Stimulated activated naive CD8-positive, alpha-beta T cell treated with anti-CD3 and anti-CD28 coated beads, Interleukin-15, amount 100 ng/mL, for 72 hours (primary cell): ENCODE data around the gene ABLIM1.

Experiments
- ATAC-seq: fragments of 150-1000 bp; cut with Tn5 transposase; 2 replicates; pipeline ENCODE4 v1.10.0; 2021; ENCODE audit warnings: mild to moderate bottlenecking, moderate library complexity
- DNase-seq, 2 donors: peaks; one replicate each; pipeline ENCODE4 v3.0.0; 2021 to 2022
- H3K27ac Mint-ChIP-seq, 2 donors: one replicate each; pipeline ENCODE4 v1.8.0; 2022; ENCODE audit warnings: mild to moderate bottlenecking in 2 of 2, mixed read lengths in 2 of 2, moderate library complexity in 2 of 2
- H3K27me3 Mint-ChIP-seq: one replicate; pipeline ENCODE4 v1.8.0; 2022; ENCODE audit warnings: mixed read lengths
- H3K4me1 Mint-ChIP-seq: one replicate; pipeline ENCODE4 v1.8.0; 2022; ENCODE audit warnings: mild to moderate bottlenecking, mixed read lengths
- H3K4me3 Mint-ChIP-seq, 2 donors: one replicate each; pipeline ENCODE4 v1.8.0; 2022; ENCODE audit warnings: mild to moderate bottlenecking in 2 of 2, mixed read lengths in 2 of 2, moderate library complexity in 1 of 2
- H3K9me3 Mint-ChIP-seq, 2 donors: one replicate each; pipeline ENCODE4 v1.8.0; 2022; ENCODE audit warnings: mixed read lengths in 2 of 2

The ABLIM1 gene

DNA sequence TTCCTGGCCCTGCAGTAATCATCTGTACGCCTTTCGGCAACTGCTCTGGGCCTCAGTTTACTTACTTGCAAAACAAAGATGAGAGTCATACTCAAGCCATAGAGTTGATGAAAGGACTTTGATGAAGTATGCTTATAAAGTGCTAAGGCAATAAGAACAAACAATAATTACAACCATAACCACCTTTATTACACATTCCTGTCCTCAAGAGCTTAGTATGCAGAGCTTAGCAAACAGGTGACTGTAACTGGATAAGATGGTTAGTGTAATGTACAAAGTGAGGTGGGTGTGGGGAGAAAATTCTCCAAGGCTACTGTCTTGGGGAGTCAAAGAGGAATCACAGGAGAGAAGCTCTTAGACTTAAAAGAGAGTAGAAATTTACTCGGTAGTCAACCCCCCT lies 136.8 kb downstream of the ABLIM1 start:
- H3K27me3 Mint-ChIP-seq: no peaks in the 10 kb centered on the region
- ATAC-seq: no peak

DNA sequence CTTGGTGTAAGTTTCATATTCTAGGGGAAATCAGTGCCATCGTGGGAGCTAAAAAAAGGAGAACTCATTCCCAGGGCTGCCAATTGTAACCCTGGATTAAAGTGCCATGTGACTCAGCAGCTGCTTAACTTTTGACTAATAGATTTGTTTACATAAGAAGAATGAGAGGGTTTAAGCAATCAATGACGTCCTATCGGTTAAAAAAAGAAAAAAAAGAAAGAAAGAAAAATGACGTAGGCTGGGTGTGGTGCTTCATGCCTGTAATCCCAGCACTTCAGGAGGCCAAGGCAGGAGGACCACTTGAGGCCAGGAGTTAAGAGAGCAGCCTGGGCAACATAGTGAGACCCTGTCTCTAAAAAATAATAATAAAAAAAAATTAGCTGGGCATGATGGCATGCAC lies 137.6 kb downstream of the ABLIM1 start:
- H3K27ac Mint-ChIP-seq: peak overlapping the region; percentile 1 to 77
- no peaks in the 10 kb centered on the region for H3K27me3 Mint-ChIP-seq
- ATAC-seq (no peak), DNase-seq (no peak)
- H3K4me1 Mint-ChIP-seq: peaks cover 97% of the 10 kb centered on the region
- H3K9me3 Mint-ChIP-seq: no peaks in the 10 kb centered on the region
- peak overlapping the region; percentile 46 to 77 for H3K4me3 Mint-ChIP-seq

More for the DNA sequence above, 136.8 kb downstream of the ABLIM1 start:
- DNase-seq: no peak
- Mint-ChIP-seq H3K4me3 (peak overlapping the region; percentile 93 to 97), H3K27ac (peak overlapping the region in 1 of 2 donors; percentile 32), H3K9me3 (no peaks in the 10 kb centered on the region), H3K4me1 (peaks cover 89% of the 10 kb centered on the region)

DNA sequence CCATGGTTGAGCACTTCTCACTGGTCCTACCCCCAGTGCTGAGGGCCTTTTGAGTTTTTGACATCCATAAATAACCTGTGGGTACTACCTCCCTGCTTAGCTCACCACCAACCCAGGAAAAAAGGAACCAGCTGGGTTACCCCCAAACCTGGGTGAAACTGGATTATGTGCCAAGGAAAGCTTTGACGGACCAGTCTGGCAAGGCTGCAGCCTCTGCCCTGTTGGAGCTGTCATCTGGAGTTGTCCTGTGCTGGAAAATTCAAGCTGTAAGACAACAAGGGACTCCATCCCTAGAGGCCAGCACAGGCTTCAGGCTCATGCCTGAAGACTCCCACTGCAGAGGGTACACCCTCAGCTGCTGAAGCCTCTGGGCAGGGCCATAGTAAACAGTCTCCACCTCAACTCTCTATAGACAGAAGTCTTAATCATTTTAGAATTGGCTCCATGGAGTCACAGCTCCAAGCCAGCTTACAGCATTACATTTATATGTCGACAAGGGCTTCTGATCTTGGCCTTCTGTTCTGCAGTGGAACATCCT lies 138.2 kb downstream of the ABLIM1 start:
- peak overlapping the region in 1 of 2 donors; percentile 77 for H3K27ac Mint-ChIP-seq
- ATAC-seq: peak; percentile 30

GRCh38 chr10:114519306-114519669 lies 138.8 kb downstream of the ABLIM1 start:
- H3K27ac Mint-ChIP-seq: peak overlapping the region; percentile 83 to 92
- peak overlapping the region; percentile 46 to 77 for H3K4me3 Mint-ChIP-seq
- no peaks in the 10 kb centered on the region for H3K27me3 Mint-ChIP-seq

More for the DNA sequence above, 138.2 kb downstream of the ABLIM1 start:
- no peak for DNase-seq
- H3K4me3 Mint-ChIP-seq: peak overlapping the region; percentile 46 to 77
- no peaks in the 10 kb centered on the region for H3K27me3 Mint-ChIP-seq
- no peaks in the 10 kb centered on the region for H3K9me3 Mint-ChIP-seq
- H3K4me1 Mint-ChIP-seq: peaks cover 100% of the 10 kb centered on the region

GRCh38 chr10:114518401-114519305 lies 139.4 kb downstream of the ABLIM1 start:
- H3K4me3 Mint-ChIP-seq: peak overlapping the region; percentile 72 to 79
- H3K27me3 Mint-ChIP-seq: no peaks in the 10 kb centered on the region
- H3K9me3 Mint-ChIP-seq: no peaks in the 10 kb centered on the region
- ATAC-seq (no peak), DNase-seq (no peak)
- peaks cover 100% of the 10 kb centered on the region for H3K4me1 Mint-ChIP-seq
- H3K27ac Mint-ChIP-seq: peak overlapping the region; percentile 83 to 95

More at GRCh38 chr10:114519306-114519669, 138.8 kb downstream of the ABLIM1 start:
- Mint-ChIP-seq H3K4me1 (peaks cover 100% of the 10 kb centered on the region), H3K9me3 (no peaks in the 10 kb centered on the region)
- ATAC-seq (no peak), DNase-seq (no peak)

DNA sequence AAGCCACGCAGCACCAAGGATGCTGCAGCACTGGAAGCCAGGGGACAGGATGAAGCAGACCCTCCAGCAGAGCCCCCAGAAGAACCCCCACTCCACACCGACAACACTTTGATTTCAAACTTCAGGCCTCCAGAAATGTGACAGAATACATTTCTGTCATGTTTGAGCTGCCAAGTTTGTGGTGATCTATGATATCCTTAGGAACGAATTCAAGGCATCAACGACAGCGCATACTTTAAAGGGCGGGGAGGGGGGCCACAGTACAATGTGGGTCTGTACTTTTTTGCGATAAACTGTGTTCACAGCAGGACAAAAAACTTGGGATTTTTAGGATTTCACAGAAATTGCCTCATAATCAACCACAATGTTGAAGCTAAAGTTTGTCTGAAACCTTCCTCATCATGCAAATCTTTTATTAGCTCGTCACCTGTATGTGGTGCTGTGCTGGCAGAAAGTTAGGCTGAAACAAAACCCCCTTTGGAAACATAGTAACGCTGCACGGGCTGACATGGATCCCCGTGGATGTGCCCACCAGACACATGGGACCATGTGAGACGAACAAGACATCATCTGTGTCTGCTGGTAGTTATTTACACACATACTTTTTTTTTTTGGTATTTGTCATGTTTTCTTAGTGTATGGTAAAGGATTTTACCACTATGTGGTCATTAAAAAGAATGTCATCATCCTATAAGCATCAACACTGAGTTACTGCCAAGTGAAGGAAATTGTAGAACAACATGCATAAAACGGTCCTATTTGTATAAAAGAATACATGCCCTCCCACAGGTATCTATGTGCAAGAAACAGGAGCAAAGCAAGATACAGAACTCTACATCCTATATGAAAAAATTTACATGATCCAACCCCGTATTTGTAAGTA lies 140.5 kb downstream of the ABLIM1 start:
- Mint-ChIP-seq H3K4me3 (peak overlapping the region; percentile 79), H3K27ac (peak overlapping the region; percentile 92 to 95), H3K4me1 (peaks cover 100% of the 10 kb centered on the region), H3K9me3 (no peaks in the 10 kb centered on the region), H3K27me3 (no peaks in the 10 kb centered on the region)
- DNase-seq (no peak), ATAC-seq (peak; percentile 59)

DNA sequence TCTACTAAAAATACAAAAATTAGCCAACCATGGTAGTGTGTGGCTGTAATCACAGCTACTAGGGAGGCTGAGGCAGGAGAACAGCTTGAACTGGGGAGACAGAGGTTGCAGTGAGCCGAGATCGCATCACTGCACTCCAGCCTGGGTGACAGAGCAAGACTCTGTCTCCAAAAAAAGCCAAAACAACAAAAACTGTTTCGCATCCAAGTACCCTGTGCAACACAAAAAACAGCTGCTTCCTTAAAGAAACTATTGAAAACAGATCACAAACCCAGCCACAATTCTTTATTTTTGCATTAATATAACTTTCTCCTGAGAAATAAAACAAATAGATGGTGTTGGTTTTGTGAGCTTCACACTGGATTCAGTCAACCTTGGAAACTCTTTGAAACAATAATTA lies 141.7 kb downstream of the ABLIM1 start:
- H3K27me3 Mint-ChIP-seq: no peaks in the 10 kb centered on the region

GRCh38 chr10:114515298-114515914 lies 142.7 kb downstream of the ABLIM1 start:
- ATAC-seq (peak; percentile 37), DNase-seq (no peak)
- Mint-ChIP-seq H3K27me3 (no peaks in the 10 kb centered on the region), H3K27ac (peak overlapping the region in 1 of 2 donors; percentile 20), H3K9me3 (no peaks in the 10 kb centered on the region), H3K4me1 (peaks cover 95% of the 10 kb centered on the region), H3K4me3 (peak overlapping the region; percentile 76 to 81)

More for the DNA sequence above, 141.7 kb downstream of the ABLIM1 start:
- DNase-seq: no peak
- H3K4me1 Mint-ChIP-seq: peaks cover 100% of the 10 kb centered on the region
- peak overlapping the region; percentile 79 for H3K4me3 Mint-ChIP-seq
- ATAC-seq: no peak
- no peaks in the 10 kb centered on the region for H3K9me3 Mint-ChIP-seq
- H3K27ac Mint-ChIP-seq: peak overlapping the region in 1 of 2 donors; percentile 42

- DNase-seq: no peak
- Mint-ChIP-seq H3K27ac (peak overlapping the region; percentile 69 to 79), H3K4me1 (peaks cover 91% of the 10 kb centered on the region), H3K9me3 (peaks cover 0 to 7% of the 10 kb centered on the region in 2 donors), H3K4me3 (peak overlapping the region; percentile 76 to 81), H3K27me3 (no peaks in the 10 kb centered on the region)
- ATAC-seq: peak; percentile 36
Measured at GRCh38 chr10:114513381-114513792, 144.7 kb downstream of the ABLIM1 start.

DNA sequence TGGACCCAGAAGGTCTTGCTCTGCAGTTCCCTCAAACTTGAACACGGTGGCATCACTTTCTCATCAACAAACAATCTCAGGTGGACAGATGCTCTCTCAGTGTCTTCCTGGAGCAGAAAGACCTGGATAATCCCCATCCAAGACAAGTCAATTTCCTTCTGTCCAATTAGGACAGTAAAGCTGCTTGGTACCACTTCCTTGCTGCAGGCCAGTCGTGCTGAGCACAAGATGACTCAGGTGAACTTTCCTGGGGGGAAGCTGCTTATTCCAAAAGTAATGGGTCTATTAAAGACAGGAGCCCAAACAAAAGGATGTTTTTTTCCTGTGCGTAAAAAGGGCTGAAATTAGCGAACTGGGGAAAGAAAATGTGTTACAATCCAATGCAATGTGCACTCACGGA lies 146.2 kb downstream of the ABLIM1 start:
- peak overlapping the region; percentile 51 to 90 for H3K27ac Mint-ChIP-seq
- H3K4me1 Mint-ChIP-seq: peaks cover 91% of the 10 kb centered on the region
- no peaks in the 10 kb centered on the region for H3K27me3 Mint-ChIP-seq
- H3K9me3 Mint-ChIP-seq: peaks cover 0 to 7% of the 10 kb centered on the region in 2 donors
- H3K4me3 Mint-ChIP-seq: peak overlapping the region; percentile 76 to 81
- no peak for ATAC-seq
- DNase-seq: no peak

- peaks cover 0 to 7% of the 10 kb centered on the region in 2 donors for H3K9me3 Mint-ChIP-seq
Measured at GRCh38 chr10:114508376-114508775, 149.7 kb downstream of the ABLIM1 start.

GRCh38 chr10:114507449-114507848 lies 150.6 kb downstream of the ABLIM1 start:
- Mint-ChIP-seq H3K4me1 (peaks cover 90% of the 10 kb centered on the region), H3K27ac (peak overlapping the region; percentile 36 to 71), H3K27me3 (no peaks in the 10 kb centered on the region), H3K4me3 (peak overlapping the region; percentile 44 to 57), H3K9me3 (peaks cover 0 to 7% of the 10 kb centered on the region in 2 donors)
- ATAC-seq (peak; percentile 52), DNase-seq (no peak)

More at GRCh38 chr10:114508376-114508775, 149.7 kb downstream of the ABLIM1 start:
- Mint-ChIP-seq H3K27me3 (no peaks in the 10 kb centered on the region), H3K4me1 (peaks cover 91% of the 10 kb centered on the region), H3K4me3 (no peak overlapping the region), H3K27ac (no peak overlapping the region)
- no peak for DNase-seq
- no peak for ATAC-seq

DNA sequence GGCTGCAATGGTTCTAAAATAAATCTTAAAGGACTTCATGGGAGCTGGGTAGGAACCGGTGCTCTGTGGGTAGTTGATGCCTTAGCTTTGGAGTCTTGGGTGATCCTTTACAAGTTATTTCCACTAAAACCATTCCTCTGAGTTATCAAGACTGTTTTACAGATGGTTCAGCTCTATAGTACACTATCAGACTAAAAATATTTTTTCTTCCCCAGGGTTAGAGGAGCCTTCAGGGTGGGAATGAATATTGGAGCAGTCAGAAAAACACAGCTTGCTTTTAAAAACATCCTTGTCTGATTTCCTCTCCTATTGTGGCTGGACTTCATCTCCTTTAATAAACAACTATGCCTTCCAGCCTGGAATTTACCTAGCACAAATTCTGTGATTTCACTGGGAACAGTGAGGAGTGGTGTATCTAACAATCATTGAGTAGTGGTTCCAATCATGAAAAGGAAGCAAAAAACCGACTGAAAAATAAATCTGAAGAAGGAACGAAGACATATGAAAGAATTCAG lies 151.1 kb downstream of the ABLIM1 start:
- ATAC-seq (no peak), DNase-seq (no peak)
- H3K27me3 Mint-ChIP-seq: no peaks in the 10 kb centered on the region
- peaks cover 90% of the 10 kb centered on the region for H3K4me1 Mint-ChIP-seq
- H3K4me3 Mint-ChIP-seq: peak overlapping the region; percentile 44 to 57
- peak overlapping the region in 1 of 2 donors; percentile 48 for H3K27ac Mint-ChIP-seq
- peaks cover 0 to 7% of the 10 kb centered on the region in 2 donors for H3K9me3 Mint-ChIP-seq

DNA sequence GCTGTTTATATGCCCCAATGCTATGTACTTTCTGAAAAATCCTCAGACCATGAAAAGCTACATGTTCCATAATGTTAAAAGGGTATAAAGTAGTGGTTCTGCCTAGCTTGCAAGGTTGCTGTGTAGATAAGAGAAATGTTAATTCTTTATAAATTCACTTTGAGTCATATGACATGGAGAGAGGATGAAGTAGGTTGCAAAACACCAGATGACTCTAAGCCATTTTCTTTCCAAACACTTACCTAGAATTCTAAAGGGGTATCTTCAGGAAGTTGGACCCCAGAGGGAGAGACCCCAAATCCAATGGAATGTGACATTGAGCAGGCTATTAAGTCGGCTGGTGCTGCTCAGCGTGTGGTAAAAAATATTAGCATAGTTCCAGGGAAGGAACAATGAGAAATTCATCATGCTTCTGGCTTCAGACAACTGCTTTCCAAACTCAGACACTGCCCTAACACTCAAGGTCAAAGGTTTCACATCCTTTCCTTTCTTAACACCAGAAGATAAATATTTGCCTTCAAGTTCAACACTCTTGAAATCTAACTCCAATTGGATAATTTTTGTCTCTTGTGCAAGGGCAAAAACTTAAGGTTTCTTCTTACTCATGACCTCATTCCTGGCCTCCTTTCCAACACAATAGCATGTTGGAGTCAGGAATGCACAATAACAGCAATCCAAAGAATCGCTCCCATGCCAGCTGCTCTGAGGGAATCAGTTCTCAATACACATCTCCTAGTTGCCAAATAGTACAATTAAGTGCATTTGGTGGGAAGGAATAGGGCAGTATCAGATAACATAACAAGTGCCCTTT lies 153.1 kb downstream of the ABLIM1 start:
- no peak for DNase-seq
- H3K4me1 Mint-ChIP-seq: peaks cover 97% of the 10 kb centered on the region
- H3K4me3 Mint-ChIP-seq: peak overlapping the region in 1 of 2 donors; percentile 13
- peak overlapping the region in 1 of 2 donors; percentile 42 for H3K27ac Mint-ChIP-seq
- ATAC-seq: no peak
- peaks cover 0 to 6% of the 10 kb centered on the region in 2 donors for H3K9me3 Mint-ChIP-seq
- no peaks in the 10 kb centered on the region for H3K27me3 Mint-ChIP-seq
